GM12874 (cell line): Measurements from ENCODE around the gene LEFTY2.

Experiments
- CTCF ChIP-seq: IDR thresholded peaks from 2 replicates; pipeline ENCODE4 v1.5.1; 2011; ENCODE audit warnings: low read depth, mild to moderate bottlenecking, control low read depth, low read length, moderate library complexity; ENCODE audit not compliant: insufficient read depth

Gene LEFTY2

GRCh38 chr1:225909477-225909876 lies 31.5 kb downstream of the LEFTY2 start:
- no peak for TF ChIP-seq CTCF

GRCh38 chr1:225908773-225909172 lies 32.2 kb downstream of the LEFTY2 start:
- TF ChIP-seq CTCF, result no peak

GRCh38 chr1:225908013-225908640 lies 32.9 kb downstream of the LEFTY2 start:
- no peak for TF ChIP-seq CTCF

GRCh38 chr1:225907341-225907740 lies 33.7 kb downstream of the LEFTY2 start:
- no peak for TF ChIP-seq CTCF

- TF ChIP-seq CTCF, result no peak
Measured at GRCh38 chr1:225906467-225906866, 34.6 kb downstream of the LEFTY2 start.

- no peak for TF ChIP-seq CTCF
Measured at GRCh38 chr1:225903623-225904022, 37.4 kb downstream of the LEFTY2 start.

GRCh38 chr1:225899044-225899925 lies 41.7 kb downstream of the LEFTY2 start:
- no peak for TF ChIP-seq CTCF
